Testis (tissue), 2 donors: ENCODE data around the gene SERPINA1.

Source experiments
- POLR2A ChIP-seq: fragments of 450-650 bp; IDR thresholded peaks from one replicate; pipeline ENCODE4 v1.6.1; 2017; ENCODE audit warnings: antibody characterized with exemption, mild to moderate bottlenecking, moderate library complexity
- TF ChIP-seq, protein P1 (sequence below), 3 experiments: fragments of 450-650 bp in 2 of 3; fragments of 200-600 bp in 1 of 3; sonication (generic) in 1 of 3; IDR thresholded peaks; one replicate each; pipeline ENCODE4 v1.5.1; 2016 to 2019; ENCODE audit warnings: antibody characterized with exemption in 3 of 3, mild to moderate bottlenecking in 2 of 3, moderate library complexity in 1 of 3

DNA sequence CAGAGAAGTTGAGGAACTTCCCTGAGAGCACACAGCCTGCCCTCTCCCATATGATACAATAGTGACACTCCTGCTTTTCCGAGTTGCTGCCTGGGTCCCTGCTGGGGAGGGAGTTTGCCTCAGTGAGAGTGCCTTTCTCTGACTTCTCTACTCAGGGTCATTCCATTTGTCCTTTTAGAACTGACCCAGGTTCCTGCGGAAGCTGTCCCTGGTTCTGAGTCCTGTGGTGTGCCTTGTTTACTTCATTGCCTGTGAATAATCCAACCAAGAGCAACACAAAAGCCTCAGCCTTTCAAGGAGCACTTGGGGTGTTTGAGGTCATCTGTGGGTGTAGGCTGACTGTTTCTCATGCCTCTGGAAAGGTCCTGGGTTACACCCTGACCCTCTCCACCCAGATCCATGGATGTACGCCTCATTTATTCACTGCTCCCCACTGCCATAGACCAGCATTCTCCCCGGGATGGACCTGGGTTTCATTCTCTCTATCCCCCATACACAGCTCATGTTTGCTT, 13.6 kb downstream of the SERPINA1 start:
- TF ChIP-seq, protein P1, sequence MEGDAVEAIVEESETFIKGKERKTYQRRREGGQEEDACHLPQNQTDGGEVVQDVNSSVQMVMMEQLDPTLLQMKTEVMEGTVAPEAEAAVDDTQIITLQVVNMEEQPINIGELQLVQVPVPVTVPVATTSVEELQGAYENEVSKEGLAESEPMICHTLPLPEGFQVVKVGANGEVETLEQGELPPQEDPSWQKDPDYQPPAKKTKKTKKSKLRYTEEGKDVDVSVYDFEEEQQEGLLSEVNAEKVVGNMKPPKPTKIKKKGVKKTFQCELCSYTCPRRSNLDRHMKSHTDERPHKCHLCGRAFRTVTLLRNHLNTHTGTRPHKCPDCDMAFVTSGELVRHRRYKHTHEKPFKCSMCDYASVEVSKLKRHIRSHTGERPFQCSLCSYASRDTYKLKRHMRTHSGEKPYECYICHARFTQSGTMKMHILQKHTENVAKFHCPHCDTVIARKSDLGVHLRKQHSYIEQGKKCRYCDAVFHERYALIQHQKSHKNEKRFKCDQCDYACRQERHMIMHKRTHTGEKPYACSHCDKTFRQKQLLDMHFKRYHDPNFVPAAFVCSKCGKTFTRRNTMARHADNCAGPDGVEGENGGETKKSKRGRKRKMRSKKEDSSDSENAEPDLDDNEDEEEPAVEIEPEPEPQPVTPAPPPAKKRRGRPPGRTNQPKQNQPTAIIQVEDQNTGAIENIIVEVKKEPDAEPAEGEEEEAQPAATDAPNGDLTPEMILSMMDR (IDR thresholded peaks at IDR 0.05) = no peak
- no peak for TF ChIP-seq POLR2A
